Stomach (tissue), 9 donors: ENCODE results near the gene SLC35G6. TPM values are rescaled to one million over a fixed set of nuclear protein-coding genes. Genes with fewer than 3 reads are reported as not detected.

Experiments used
- DNase-seq, 2 donors: peaks; one replicate each; pipeline versions ENCODE4 v3.0.0 to v3.0.0-alpha.2; 2013 to 2019
- H3K27ac ChIP-seq, 5 donors: fragments of 200-600 bp in 4 of 5; sonication (generic) in 4 of 5; one replicate each; pipeline ENCODE4 v1.5.1; 2013 to 2019; ENCODE audit warnings: mild to moderate bottlenecking in 1 of 5, moderate library complexity in 1 of 5
- H3K27me3 ChIP-seq, 3 donors: fragments of 200-600 bp; sonication (generic); one replicate each; pipeline ENCODE4 v1.5.1; 2017 to 2019; ENCODE audit warnings: mixed run types in 1 of 3
- H3K36me3 ChIP-seq, 4 donors: fragments of 200-600 bp; sonication (generic); 1 replicate in 3 of 4; 2 replicates in 1 of 4; pipeline ENCODE4 v1.5.1; 2016 to 2019
- H3K4me1 ChIP-seq, 4 donors: fragments of 200-600 bp; sonication (generic); one replicate each; pipeline ENCODE4 v1.5.1; 2016 to 2019
- H3K4me3 ChIP-seq, 4 donors: fragments of 200-600 bp; sonication (generic) in 3 of 4; one replicate each; pipeline ENCODE4 v1.5.1; 2016 to 2019; ENCODE audit warnings: mild to moderate bottlenecking in 1 of 4
- H3K9me3 ChIP-seq, 4 donors: fragments of 200-600 bp; sonication (generic); one replicate each; pipeline ENCODE4 v1.5.1; 2016 to 2019
- EP300 ChIP-seq: sonication (generic); formaldehyde crosslinking; IDR thresholded peaks from one replicate; pipeline ENCODE4 v1.6.1; 2017; ENCODE audit warnings: antibody characterized with exemption
- POLR2A ChIP-seq, 4 donors: fragments of 450-650 bp; IDR thresholded peaks; one replicate each; pipeline ENCODE4 v1.6.1; 2016; ENCODE audit warnings: antibody characterized with exemption in 4 of 4, control low read depth in 2 of 4, mild to moderate bottlenecking in 1 of 4, moderate library complexity in 1 of 4
- POLR2AphosphoS5 ChIP-seq, 3 donors: sonication (generic); formaldehyde crosslinking; IDR thresholded peaks; one replicate each; pipeline ENCODE4 v1.6.1; 2016; ENCODE audit warnings: antibody characterized with exemption in 3 of 3
- WGBS, 5 donors: extraction: QIAGEN DNeasy Blood & Tissue Kit in 3 of 5; methylation state at CpG; one replicate each; pipeline versions ENCODE4 v1.1.5 to v1.1.7; 2013 to 2018; 5-methylcytosine and 5-hydroxymethylcytosine counted together
- intact Hi-C: fragments of 100-400 bp; cut with DNase I; formaldehyde crosslinking; loops from one replicate; pipeline ENCODE4 v1.15.1; 2023; ENCODE audit warnings: low total_unique reads
- polyA plus RNA-seq, 3 donors: library from polyadenylated mRNA; stranded (reverse); fragments of 200-250 nt; gene quantifications; one replicate each; pipeline ENCODE4 v1.2.3, GENCODE V29; 2013
- total RNA-seq, 5 donors: library from RNA; depleted of rRNA; stranded (reverse); fragments of >200 nt; gene quantifications; one replicate each; pipeline versions ENCODE4 v1.1.0 to v1.2.3, GENCODE V29; 2014 to 2016
- TF ChIP-seq, protein P1 (sequence below), 7 experiments: fragments of 450-650 bp in 4 of 7; fragments of 200-600 bp in 3 of 7; sonication (generic) in 3 of 7; IDR thresholded peaks; one replicate each; pipeline ENCODE4 v1.5.1; 2016 to 2019; ENCODE audit warnings: antibody characterized with exemption in 7 of 7, control low read depth in 2 of 7, mild to moderate bottlenecking in 1 of 7
- donor health status: healthy with polysubstance abuse.
- donor health status: Bipolar disorder and iron deficiency.
- donor health status: healthy.

SLC35G6 gene
- total and polyA plus RNA-seq, 8 donors, result not detected

GRCh38 chr17:7439462-7440112 lies 41.7 kb upstream of the SLC35G6 start, which contains the start of gene FGF11:
TSS of gene FGF11 (plus strand) at chr17:7439512. CDS start at chr17:7439621, 109 bp downstream.
- H3K4me3 ChIP-seq, result peak within 1 kb of the TSS; percentile 34 to 62 (median 46)
- H3K27me3 ChIP-seq, result peaks cover 11 to 93% (median 40%) of the 10 kb centered on the region in 3 donors
- H3K4me1 ChIP-seq, result peaks cover 34 to 68% (median 62%) of the 10 kb centered on the region in 4 donors
- 0 to 2% (median 2%) methylated on average over 29 to 50 of the region's 50 CpGs for WGBS, 5 donors
- peak within 1 kb of the TSS in 2 of 5 donors; percentile 24 to 29 for H3K27ac ChIP-seq
- peak in 1 of 2 donors; percentile 49 for DNase-seq
- TF ChIP-seq POLR2AphosphoS5 (IDR thresholded peaks at IDR 0.05) (no peak), EP300 (no peak)
- TF ChIP-seq, protein P1, sequence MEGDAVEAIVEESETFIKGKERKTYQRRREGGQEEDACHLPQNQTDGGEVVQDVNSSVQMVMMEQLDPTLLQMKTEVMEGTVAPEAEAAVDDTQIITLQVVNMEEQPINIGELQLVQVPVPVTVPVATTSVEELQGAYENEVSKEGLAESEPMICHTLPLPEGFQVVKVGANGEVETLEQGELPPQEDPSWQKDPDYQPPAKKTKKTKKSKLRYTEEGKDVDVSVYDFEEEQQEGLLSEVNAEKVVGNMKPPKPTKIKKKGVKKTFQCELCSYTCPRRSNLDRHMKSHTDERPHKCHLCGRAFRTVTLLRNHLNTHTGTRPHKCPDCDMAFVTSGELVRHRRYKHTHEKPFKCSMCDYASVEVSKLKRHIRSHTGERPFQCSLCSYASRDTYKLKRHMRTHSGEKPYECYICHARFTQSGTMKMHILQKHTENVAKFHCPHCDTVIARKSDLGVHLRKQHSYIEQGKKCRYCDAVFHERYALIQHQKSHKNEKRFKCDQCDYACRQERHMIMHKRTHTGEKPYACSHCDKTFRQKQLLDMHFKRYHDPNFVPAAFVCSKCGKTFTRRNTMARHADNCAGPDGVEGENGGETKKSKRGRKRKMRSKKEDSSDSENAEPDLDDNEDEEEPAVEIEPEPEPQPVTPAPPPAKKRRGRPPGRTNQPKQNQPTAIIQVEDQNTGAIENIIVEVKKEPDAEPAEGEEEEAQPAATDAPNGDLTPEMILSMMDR (IDR thresholded peaks at IDR 0.05), result no peak
- no peaks in the 10 kb centered on the region for H3K36me3 ChIP-seq
- H3K9me3 ChIP-seq, result no peaks in the 10 kb centered on the region
- intact Hi-C loops, result loop anchor here (5.0 kb wide), 1 partner anchor 38 kb away; the partner anchor contains the start of gene ZBTB4

DNA sequence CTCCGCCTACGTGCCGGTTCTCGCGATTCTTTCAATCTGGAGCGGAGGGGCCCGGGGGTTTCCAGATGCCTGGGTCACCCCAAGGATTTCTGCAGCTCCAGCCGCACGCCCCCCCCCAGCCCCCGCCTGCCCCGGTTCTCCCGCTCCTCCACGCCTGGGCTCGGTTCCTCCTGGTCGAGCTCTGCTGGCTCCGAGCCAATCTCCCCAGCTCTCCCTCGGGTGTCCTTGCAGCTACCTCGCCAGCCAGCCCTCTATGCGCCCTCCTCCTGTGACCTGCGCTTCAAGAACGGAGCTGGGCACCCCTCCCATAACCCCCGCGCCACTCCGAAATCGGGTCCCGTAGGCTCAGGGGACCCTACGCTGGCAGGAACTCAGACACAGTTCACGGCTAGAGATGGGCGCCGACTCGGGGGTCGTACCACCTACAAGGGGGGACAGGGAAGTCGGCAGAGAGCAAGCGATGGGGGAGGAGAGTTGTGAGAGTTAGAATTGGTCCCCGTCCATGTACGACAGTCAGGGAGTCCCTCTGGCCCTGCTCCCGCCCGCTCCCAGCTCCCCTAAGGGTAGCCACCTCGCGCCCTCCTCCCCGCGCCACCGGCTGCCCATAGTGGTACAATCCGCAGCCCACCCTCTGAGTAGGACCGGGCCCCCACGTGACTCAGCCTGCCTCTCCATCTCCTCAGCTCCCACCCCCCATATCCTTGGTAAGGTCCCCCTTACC lies 41.0 kb upstream of the SLC35G6 start:
- H3K4me1 ChIP-seq, result peaks cover 39 to 68% (median 63%) of the 10 kb centered on the region in 4 donors
- TF ChIP-seq EP300 (no peak), POLR2A (IDR thresholded peaks at IDR 0.05) (no peak)

GRCh38 chr17:7440834-7441195 lies 40.4 kb upstream of the SLC35G6 start:
- no peak overlapping the region for H3K27ac ChIP-seq
- H3K4me3 ChIP-seq, result peak overlapping the region in 1 of 4 donors; percentile 44
- H3K9me3 ChIP-seq, result no peaks in the 10 kb centered on the region
- peaks cover 44 to 68% (median 64%) of the 10 kb centered on the region in 4 donors for H3K4me1 ChIP-seq
- WGBS, 5 donors, result 8 to 15% (median 12%) methylated on average over 7 to 12 of the region's 12 CpGs
- peaks cover 11 to 93% (median 51%) of the 10 kb centered on the region in 3 donors for H3K27me3 ChIP-seq
- intact Hi-C loops, result no loop called here
- TF ChIP-seq, protein P1 (IDR thresholded peaks at IDR 0.05), result no peak
- no peak for TF ChIP-seq EP300
- TF ChIP-seq POLR2AphosphoS5 (IDR thresholded peaks at IDR 0.05), result no peak
- no peak for TF ChIP-seq POLR2A (IDR thresholded peaks at IDR 0.05)
- DNase-seq, result peak in 1 of 2 donors; percentile 73
- H3K36me3 ChIP-seq, result no peaks in the 10 kb centered on the region

More for the DNA sequence above, 41.0 kb upstream of the SLC35G6 start:
- Histone ChIP-seq H3K9me3 (no peaks in the 10 kb centered on the region), H3K27me3 (peaks cover 11 to 93% (median 46%) of the 10 kb centered on the region in 3 donors), H3K27ac (no peak overlapping the region), H3K4me3 (peak overlapping the region; percentile 34 to 44 (median 36)), H3K36me3 (no peaks in the 10 kb centered on the region)
- intact Hi-C loops, result no loop called here
- DNase-seq, result peak; percentile 72 to 87
- 0 to 3% (median 2%) methylated on average over 25 to 46 of the region's 46 CpGs for WGBS, 5 donors

DNA sequence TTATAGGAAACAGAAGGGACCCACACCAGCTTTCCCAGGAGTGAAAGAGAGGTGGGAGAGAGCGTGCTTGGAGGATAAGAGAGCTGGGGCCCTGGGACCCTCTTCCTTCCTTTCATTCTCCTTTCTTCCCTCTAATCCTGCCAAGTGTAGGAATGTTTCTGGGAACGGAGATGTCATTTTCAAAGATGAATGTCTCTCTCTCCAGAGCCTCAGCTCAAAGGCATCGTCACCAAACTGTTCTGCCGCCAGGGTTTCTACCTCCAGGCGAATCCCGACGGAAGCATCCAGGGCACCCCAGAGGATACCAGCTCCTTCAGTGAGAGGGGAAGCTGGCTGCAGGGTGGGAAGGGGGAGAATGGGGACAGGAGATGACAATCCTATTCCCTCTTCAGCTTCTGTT lies 40.0 kb upstream of the SLC35G6 start:
- TF ChIP-seq EP300 (no peak), POLR2AphosphoS5 (IDR thresholded peaks at IDR 0.05) (no peak), POLR2A (IDR thresholded peaks at IDR 0.05) (no peak)
- TF ChIP-seq, protein P1 (IDR thresholded peaks at IDR 0.05), result no peak
- Histone ChIP-seq H3K27ac (no peak overlapping the region), H3K27me3 (peaks cover 11 to 93% (median 53%) of the 10 kb centered on the region in 3 donors), H3K4me3 (no peak overlapping the region), H3K9me3 (no peaks in the 10 kb centered on the region), H3K4me1 (peaks cover 42 to 66% (median 61%) of the 10 kb centered on the region in 4 donors), H3K36me3 (no peaks in the 10 kb centered on the region)
- DNase-seq, result peak in 1 of 2 donors; percentile 41
- intact Hi-C loops, result no loop called here
- 59 to 80% (median 72%) methylated on average over 7 of the region's 7 CpGs for whole genome bisulfite sequencing, 5 donors
